NT2/D1 (cell line): ENCODE measurements around the gene COL18A1.
A peak's percentile ranks its signal among the peaks of the same experiment; 100 is the strongest.
"Not testable (repeated sequence)": the region's sequence is repeated elsewhere in the genome, so short reads cannot be mapped to it uniquely, and the experiment has no call there.

Experiments used
- DNase-seq: peaks from one replicate; pipeline ENCODE4 v3.0.0-alpha.2; 2011; ENCODE audit warnings: low read depth, low spot score
- H3K27me3 ChIP-seq: 2 replicates; pipeline ENCODE4 v1.6.0; 2011; ENCODE audit warnings: mild to moderate bottlenecking; ENCODE audit not compliant: insufficient read length, insufficient read depth
- H3K36me3 ChIP-seq: 2 replicates; pipeline ENCODE4 v1.6.1; 2011; ENCODE audit warnings: mild to moderate bottlenecking, low read length, mixed read lengths; ENCODE audit not compliant: insufficient read depth, insufficient read length
- H3K4me1 ChIP-seq: 2 replicates; pipeline ENCODE4 v1.5.1; 2011; ENCODE audit not compliant: insufficient read depth, insufficient read length
- H3K4me3 ChIP-seq: 2 replicates; pipeline ENCODE4 v1.5.1; 2011; ENCODE audit warnings: low read depth; ENCODE audit not compliant: insufficient read length
- H3K9ac ChIP-seq: 2 replicates; pipeline ENCODE4 v1.6.0; 2011; ENCODE audit warnings: low read depth; ENCODE audit not compliant: insufficient read length
- H3K9me3 ChIP-seq: 2 replicates; pipeline ENCODE4 v1.5.1; 2011; ENCODE audit warnings: mild to moderate bottlenecking, low read length; ENCODE audit not compliant: insufficient read depth
- SUZ12 ChIP-seq: IDR thresholded peaks from 2 replicates; pipeline ENCODE4 v1.6.1; 2011; ENCODE audit not compliant: insufficient read length, insufficient read depth; ENCODE audit errors: extremely low read depth
- YY1 ChIP-seq: IDR thresholded peaks from 2 replicates; pipeline ENCODE4 v1.6.1; 2011; ENCODE audit not compliant: insufficient read length, insufficient read depth
- ZNF274 ChIP-seq: IDR thresholded peaks from 2 replicates; pipeline ENCODE4 v1.6.1; 2011; ENCODE audit warnings: mild to moderate bottlenecking, low read depth, low read length

Gene COL18A1

GRCh38 chr21:45365186-45365607 is 39.8 kb upstream of the COL18A1 start:
- Histone ChIP-seq H3K4me3 (no peak overlapping the region), H3K36me3 (no peaks in the 10 kb centered on the region), H3K27me3 (no peaks in the 10 kb centered on the region), H3K9ac (peak overlapping the region; percentile 62), H3K4me1 (peaks cover 60% of the 10 kb centered on the region), H3K9me3 (no peaks in the 10 kb centered on the region)
- no peak for TF ChIP-seq YY1
- DNase-seq, result no peak

DNA sequence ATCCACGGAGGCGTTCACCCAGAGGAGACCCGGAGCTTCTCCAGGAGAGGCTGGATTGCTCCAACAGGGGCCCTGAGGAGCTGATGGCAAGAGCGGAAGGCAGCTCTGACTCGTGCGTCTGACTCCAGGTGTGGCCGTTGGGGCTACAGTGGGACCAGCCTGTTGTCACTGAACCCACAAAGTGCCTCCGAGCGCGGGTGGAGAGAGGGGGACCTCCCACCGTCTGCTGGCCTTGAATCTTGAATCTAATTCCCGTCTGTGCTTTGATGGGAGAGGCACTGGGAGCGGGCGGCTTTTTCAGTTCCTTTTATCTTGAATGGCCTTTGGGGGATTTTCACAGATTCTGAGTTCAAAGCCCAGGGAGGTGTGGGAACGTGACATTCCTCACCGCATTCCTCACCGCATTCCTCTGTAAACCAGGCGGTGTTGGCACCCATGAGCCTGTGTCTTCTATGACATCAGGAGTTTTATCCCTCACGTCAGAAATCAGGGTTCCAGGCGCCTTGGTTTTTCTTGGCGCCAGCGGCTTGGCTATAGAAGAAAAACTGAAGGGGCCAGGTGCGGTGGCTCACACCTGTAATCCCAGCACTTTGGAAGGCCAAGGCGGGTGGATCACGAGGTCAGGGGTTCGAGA is 39.2 kb upstream of the COL18A1 start:
- TF ChIP-seq ZNF274 (no peak), YY1 (no peak)
- Histone ChIP-seq H3K9me3 (no peaks in the 10 kb centered on the region), H3K9ac (peak overlapping the region; percentile 62), H3K4me3 (no peak overlapping the region), H3K27me3 (no peaks in the 10 kb centered on the region), H3K4me1 (peaks cover 58% of the 10 kb centered on the region), H3K36me3 (no peaks in the 10 kb centered on the region)
- peak; percentile 87 for DNase-seq

DNA sequence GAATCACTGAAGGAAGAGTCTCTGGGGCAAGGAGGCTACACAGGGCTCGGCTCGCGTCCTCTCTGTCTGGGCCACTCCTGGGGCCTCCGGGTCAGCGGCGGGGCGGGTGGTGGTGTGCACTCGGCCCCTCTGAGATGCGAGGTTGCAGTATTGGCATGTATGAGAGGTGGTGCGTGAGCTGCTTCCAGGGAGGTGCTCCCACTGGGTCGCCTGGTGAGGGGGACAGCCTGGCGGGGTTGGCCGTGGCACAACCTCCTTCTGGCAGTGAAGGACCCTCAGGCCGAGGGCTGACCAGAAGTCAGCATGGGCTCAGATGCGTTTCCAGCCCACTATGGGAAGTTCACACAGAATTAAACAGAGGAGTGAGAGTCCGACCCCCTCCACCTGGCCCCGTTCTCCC is 38.5 kb upstream of the COL18A1 start:
- Histone ChIP-seq H3K36me3 (no peaks in the 10 kb centered on the region), H3K9me3 (no peaks in the 10 kb centered on the region), H3K9ac (peak overlapping the region; percentile 39), H3K4me1 (peaks cover 57% of the 10 kb centered on the region), H3K4me3 (no peak overlapping the region), H3K27me3 (no peaks in the 10 kb centered on the region)
- DNase-seq, result no peak
- TF ChIP-seq SUZ12 (no peak), ZNF274 (no peak), YY1 (no peak)

GRCh38 chr21:45366931-45367401 is 38.0 kb upstream of the COL18A1 start:
- no peak overlapping the region for H3K4me3 ChIP-seq
- 0 out of 2 replicates have a peak, but pooled peaks cover 1% of the 10 kb centered on the region for H3K9me3 ChIP-seq
- H3K4me1 ChIP-seq, result peaks cover 52% of the 10 kb centered on the region
- H3K9ac ChIP-seq, result peak overlapping the region; percentile 29
- H3K27me3 ChIP-seq, result no peaks in the 10 kb centered on the region
- H3K36me3 ChIP-seq, result no peaks in the 10 kb centered on the region
- TF ChIP-seq SUZ12 (no peak), ZNF274 (no peak), YY1 (no peak)
- no peak for DNase-seq

DNA sequence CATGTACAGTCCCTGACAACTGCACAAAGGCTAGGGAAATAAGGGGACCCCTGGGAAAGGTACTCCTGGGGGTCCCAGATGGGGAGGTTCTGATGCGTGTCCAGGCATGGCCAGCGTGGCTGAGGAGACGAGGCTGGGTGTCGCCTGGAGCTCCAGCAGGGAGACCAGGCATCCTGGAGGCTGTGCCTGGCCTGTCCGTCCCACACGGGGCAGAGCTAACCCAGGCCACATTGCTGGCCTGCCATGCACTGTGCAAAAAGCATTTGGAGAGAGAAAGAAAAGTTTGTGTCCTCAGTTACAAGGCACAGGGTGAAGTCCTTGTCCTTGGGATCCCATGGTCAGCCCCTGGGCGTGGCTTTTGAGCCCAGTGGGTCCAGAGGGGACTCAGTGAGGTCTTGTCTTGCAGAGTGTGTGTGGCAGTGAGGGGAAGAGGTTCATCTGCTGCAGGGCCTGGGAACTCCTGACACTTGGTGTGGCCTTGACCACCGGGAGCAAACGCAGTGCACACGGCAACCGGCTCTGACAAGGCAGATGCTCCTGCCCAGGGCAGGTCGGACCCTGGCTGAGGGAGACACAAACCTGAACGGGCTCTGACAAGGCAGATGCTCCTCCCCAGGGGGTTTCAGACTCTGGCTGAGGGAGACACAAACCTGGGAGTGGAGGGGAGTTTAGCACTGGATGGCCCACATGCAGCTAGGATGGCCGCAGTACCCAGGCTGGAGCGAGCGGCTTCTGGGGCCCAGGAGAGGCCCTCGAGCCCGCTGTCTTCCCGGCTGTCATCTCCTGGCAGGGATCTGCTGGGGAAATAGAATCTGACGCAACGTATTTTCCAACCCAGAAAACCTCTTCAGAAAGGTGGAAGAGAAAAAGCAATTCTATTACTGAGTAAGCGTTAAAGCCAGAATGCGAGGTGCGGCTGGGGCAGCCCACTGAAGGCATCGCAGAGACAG is 37.3 kb upstream of the COL18A1 start:
- Histone ChIP-seq H3K9me3 (peaks cover 8% of the 10 kb centered on the region), H3K4me1 (peaks cover 46% of the 10 kb centered on the region), H3K27me3 (no peaks in the 10 kb centered on the region), H3K9ac (peak overlapping the region; percentile 29), H3K4me3 (no peak overlapping the region), H3K36me3 (no peaks in the 10 kb centered on the region)
- TF ChIP-seq ZNF274, result no peak
- TF ChIP-seq YY1, result no peak
- no peak for TF ChIP-seq SUZ12
- no peak for DNase-seq

DNA sequence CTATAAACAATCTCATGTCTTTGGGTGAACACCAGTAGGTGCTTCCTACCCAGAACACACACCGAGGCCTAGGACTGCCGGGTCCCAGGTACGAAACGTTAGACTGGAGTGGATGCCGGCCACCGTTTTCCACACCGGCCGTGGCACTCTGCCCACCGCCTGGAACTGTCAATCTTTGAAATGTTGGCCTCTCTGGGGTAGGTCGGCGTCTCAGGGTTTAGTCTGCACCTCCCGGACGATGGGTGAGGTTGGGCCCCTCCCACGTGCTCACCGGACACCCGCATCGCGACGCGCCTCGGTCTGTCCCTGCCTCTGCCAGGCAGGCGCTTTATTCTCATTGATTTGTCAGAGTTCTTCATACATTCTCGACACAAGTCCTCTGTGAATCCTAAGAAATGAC is 35.9 kb upstream of the COL18A1 start:
- H3K4me1 ChIP-seq, result peaks cover 40% of the 10 kb centered on the region

GRCh38 chr21:45370575-45370974 is 34.4 kb upstream of the COL18A1 start:
- no peak overlapping the region for H3K9ac ChIP-seq
- H3K4me1 ChIP-seq, result peaks cover 28% of the 10 kb centered on the region
- no peak for TF ChIP-seq YY1
- no peak for TF ChIP-seq SUZ12
- no peak for TF ChIP-seq ZNF274
- DNase-seq, result no peak
- H3K4me3 ChIP-seq, result no peak overlapping the region
- peaks cover 23% of the 10 kb centered on the region for H3K9me3 ChIP-seq
- H3K27me3 ChIP-seq, result no peaks in the 10 kb centered on the region
- H3K36me3 ChIP-seq, result no peaks in the 10 kb centered on the region

More for the DNA sequence above, 35.9 kb upstream of the COL18A1 start:
- not testable (repeated sequence) for H3K36me3 ChIP-seq, H3K27me3 ChIP-seq, DNase-seq, H3K4me3 ChIP-seq, H3K9ac ChIP-seq
- H3K9me3 ChIP-seq, result peaks cover 22% of the 10 kb centered on the region
